Left kidney (tissue), 2 donors: Measurements from ENCODE around the gene TRIM66. TPM values are rescaled to one million over a fixed set of nuclear protein-coding genes. Genes with fewer than 3 reads are reported as not detected.
A peak's percentile ranks its signal among the peaks of the same experiment; 100 is the strongest.

ENCODE experiments used
- DNase-seq: peaks from one replicate; pipeline ENCODE4 v3.0.0-alpha.2; 2013
- polyA plus RNA-seq: library from polyadenylated mRNA; unstranded; fragments of 120-200 nt; gene quantifications from one replicate; pipeline ENCODE4 v1.2.1, GENCODE V29; 2013; ENCODE audit not compliant: insufficient read length

The TRIM66 gene
- polyA plus RNA-seq, 1 donor, result 14.8 TPM

DNA sequence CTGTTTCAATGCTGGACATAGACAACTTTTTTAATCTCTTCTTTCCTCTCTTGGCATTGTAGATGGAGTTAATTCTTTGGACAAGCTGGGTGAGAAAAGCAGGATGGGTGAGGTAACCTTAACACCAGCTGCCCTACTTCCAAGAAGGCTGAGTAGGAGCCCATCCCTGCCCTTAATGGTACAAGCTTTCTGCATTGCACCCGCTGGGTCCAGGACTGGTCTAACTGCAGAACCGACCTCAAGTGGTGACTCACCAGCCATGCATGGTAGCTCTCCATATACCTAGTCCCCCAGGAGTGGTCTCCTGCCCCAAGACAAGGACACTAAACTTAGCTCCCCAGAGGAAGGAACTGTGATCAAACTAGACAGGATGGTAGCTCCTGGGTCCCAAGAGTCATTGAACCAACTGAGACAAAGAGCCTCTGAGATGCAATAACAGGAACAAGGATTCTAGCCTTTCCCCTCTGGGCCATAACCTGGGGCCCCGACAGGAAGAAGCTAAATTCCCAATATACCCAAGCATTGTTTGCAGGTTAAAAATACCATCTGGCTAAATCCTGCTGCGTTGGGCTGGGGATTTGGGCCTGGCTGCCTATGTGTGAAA, 32.3 kb upstream of the TRIM66 start:
- no peak for DNase-seq

DNA sequence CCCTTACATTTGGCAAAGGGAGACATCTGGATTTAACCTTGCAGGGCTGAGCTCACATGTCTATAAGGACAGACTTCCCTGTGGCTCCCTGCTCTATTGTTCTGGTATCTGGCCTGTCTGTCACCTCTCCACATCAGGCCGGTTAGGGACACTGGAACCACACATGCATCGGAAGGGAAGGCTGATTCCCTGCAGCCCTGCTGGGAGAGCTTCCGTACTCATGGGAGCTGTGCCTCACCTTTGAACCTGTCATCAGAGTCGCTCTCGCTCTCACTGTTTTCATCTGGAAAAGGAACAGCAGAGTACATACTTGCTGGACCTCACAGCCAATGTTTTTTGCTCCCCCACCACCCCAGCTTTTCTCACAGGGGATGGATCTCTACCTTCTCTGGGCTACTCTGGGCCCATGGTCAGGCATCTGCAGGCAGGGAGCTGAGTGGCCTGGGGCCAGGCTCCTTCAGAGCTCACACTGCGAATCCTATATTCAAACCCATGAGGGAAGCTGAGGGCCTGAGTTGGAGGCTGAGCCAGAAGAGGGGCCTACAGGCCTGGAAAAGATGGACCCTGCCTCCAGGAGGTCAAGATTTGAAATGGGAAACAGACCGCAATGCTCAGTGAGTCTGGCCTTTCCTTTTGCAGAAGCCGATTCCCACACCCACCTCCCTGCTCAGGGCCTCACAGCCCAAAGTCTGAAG, 31.4 kb upstream of the TRIM66 start:
- no peak for DNase-seq

DNA sequence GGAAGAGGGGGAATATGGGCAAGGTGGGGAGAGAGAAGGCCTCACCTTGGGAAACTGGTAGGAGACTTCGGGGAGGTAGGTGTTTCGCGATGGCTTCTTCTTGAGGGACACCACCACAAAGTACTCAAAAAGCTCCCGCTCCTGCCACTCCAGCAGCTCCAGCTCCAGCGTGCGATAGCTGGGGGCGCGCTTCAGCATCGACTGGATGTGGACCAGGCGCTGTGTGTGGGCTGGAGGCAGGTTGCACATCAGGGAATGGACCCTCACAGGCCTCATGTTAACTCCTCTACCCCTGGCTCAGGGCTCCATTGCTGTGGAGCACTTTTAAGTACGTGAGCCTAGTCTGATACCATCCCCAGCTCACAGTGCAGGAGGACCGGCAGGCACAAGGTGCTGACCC, 30.0 kb upstream of the TRIM66 start:
- no peak for DNase-seq

DNA sequence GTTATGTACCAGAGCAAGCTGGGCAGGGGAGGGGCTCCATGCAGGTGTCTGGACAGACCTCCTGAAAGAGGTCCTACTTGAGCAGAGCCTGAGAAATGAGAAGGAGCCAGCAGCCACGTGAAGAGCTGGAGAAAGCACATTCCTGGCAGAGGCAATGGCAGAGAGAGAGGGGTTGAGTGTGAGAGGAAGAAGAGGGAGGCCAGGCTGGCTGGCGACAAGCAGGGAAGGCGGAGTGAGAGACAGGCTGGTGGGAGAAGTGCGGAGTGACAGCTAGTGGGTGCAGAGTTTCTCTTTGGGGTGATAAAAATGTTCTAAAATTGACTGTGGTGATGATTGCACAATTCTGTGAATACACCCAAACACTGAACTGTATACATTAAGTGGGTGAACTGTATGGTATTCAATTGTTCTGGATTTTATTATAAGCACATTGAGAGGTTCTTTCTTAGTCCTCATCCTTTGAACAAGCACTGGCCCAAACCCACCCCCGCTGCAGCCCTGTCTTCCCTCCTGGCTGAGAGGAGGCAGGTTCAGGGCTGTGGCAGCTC, 29.5 kb upstream of the TRIM66 start:
- DNase-seq, result no peak

DNA sequence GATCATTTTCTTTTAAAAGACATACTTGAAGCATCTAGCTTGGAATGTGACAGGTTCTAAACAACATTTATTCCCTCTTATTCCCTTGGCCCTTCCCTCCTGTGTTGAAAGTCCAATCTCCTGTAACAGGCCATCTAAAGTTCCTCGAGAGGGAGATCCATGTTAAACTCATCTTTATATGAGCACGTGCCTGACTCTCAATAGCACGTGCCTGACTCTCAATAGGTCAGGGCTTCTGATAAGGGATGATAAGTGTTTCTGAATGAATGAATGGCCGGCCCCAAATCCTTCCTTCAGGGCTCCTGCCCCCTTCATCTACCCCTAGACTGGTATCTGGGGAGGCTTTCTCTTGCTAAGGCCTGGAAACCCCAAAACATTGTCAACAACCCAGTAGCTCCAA, 27.3 kb upstream of the TRIM66 start:
- DNase-seq, result no peak

DNA sequence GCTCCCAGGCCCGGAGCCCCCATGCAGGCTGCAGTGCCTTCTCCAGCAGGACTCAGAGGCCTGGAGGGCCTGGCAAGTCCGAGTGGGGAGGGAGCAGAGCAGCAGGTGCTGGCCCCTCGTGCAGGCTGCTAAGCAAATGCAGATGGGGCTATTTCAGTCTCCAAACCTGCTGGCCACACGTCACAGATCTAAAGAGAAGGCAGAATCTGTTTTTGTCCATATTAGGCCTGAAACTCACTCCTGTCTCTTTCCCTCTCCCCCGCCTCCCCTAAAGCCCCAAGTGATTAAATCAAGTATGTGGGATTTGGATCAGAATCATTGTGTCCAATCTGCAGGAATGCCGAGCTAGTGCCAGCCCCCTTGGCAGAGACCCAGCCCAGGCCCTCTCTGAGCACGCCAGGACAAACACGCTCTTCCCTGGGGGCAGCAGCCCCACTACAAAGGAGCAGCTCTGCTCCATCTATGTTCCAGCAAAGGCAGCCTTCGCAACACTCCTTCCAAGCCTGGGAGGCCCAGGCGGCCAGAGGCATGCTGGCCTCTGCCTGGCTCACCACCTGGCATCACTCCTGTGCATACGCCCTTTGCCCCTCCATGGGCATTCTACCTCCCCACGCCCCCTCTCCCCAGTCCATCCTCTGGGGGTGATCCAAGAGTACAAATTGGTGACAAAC, 26.7 kb upstream of the TRIM66 start:
- DNase-seq, result peak; percentile 53

DNA sequence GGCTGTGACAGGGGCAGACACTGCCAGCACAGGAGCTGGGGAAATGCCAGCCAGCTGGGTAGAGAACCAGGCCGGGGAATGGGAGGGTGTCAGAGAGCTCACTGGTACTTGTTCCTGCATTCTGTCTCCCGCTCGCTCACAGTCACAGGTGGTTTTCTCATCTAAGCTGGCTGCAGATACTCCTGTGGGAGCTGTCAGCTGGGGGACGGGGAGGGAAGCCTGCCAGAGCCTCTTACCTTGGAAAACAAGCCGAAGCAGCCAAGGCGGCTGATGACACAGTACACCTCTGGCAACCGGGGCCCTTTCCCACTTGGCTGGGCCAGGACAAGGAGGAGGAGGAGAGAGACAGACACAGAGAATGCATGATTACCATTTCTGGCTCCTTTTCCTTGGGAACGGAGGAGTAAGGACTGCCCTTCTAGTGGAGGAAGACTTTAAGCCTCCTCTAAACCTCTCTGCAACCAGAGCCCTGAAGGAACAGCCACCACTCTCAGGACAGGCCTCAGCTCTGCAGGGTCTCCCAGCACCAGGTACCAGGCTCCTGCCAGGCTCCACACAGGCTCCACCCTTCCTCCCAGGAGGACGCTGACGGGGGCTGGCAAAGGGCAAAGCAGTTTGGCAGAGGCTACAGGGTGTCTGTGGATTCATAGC, 25.2 kb upstream of the TRIM66 start:
- no peak for DNase-seq

DNA sequence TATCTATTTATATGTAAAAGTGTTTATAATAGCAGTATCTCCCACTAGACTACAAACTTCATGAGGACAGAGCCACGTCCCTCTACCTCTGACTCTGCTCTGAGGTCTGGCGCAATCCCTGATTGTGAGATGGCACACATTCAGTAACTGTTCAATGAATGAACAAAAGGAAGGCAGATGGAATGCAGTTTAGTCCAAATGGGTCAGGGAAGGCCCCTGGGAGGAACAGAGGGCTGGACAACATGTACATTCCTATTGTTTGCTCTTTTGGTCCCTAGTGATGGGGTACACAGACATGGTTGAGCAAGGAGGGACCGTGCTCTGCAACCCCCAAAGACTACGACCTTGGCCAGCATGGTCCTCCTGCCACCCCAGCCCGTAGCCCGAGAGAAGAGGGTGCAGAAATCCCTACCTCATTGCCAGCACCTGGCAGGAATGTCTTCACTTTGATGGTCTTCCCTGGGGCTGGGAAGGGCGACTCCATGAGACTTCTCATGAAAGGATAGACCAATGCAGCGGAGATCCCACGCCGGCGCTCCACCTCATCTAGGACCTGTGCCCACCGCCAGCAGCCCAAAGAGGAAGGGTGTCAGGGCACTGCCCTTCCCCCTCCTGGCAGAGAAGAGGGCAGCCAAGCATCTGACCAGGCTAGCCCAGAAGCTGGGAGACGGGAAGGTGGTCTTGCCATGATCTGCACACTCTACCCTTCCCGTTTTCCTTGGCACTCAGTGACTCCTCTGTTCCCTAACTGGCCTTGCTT, 24.4 kb upstream of the TRIM66 start:
- DNase-seq, result no peak

DNA sequence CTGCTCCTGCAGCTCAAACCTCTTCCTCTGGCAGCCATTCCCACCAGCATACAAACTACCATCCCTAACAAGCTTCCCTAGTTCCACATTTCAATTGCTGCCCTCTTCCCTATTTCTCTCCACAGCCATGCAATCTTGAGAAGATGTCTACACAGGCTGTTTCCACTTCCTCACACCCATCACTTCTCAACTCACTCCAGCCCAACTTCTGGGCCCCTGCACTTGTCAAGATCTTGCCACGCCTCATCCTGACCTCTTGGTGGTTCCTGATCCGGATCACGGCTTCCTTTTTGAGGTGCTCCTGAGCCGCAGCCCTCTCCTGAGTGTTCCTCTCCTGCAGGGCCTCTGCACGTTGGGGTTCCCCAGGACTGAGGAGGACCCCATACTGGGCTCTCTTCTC, 22.7 kb upstream of the TRIM66 start:
- no peak for DNase-seq

DNA sequence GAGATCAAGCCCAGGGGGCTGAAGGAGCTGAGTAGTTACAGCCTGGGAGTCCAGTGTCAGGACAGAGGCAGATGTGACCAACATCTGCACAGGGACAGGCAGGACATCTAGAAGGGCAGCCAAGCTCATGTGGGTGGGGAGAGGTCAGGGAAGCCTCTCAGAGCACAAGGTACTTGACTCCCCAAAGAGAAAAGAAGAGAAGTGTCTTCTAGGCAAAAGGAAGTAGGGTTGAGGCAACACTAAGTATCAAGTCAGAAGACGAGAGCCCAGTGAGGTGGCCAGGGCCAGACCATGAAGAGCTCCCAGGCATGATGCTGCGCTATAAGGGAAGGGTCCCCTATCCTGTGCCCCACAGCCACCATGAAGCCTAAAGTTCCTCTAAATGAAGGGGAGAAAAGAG, 21.7 kb upstream of the TRIM66 start:
- DNase-seq, result no peak

DNA sequence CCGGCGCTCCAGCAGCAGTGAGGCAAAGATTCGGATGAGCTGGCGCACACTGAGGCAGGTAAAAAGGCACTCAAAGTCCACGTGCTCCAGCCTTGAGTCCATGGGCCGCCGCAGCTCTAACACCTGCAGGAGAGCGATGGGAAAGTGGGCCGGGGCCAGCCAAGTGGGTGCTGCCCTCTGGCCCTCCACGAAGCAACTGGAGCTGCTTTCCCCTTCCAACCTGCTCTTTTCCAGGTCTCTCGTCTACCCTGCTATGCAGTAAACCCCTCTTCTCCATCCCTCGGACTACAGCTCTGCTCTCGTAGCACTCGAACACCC, 20.1 kb upstream of the TRIM66 start:
- no peak for DNase-seq

DNA sequence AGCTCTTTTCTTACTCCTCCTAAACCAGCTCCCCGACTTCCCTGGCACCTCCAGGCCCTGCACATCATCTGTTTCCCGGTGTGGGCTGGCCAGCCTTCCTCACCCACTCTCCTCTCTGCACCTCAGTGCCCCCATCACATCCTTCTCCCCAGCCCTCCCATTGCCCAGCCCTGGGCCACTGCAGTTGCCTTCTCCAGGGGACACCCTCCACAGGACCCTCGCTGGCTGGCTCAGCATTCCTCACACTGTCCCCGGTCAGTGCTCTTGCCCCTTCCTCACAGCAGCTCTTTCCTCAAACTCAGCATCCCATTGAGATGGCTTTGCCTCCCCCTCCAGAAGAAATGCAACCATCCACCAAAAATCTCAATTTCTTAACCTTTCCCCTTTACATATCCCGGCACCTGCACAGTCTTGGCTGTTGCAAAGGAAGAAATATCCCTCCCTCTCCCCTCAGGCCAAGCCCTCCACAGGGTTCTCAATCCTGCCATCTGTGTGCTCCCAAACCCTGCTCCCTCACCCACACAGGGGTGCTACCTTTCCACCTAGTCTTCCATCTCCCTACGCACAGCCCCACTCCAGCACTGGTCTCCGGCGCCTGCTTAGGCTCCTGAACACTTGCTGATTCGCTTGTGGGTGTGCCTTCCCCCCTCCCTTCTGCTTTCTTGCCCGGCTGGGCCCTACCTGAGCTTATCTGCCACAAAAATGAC, 19.6 kb upstream of the TRIM66 start:
- DNase-seq, result no peak

DNA sequence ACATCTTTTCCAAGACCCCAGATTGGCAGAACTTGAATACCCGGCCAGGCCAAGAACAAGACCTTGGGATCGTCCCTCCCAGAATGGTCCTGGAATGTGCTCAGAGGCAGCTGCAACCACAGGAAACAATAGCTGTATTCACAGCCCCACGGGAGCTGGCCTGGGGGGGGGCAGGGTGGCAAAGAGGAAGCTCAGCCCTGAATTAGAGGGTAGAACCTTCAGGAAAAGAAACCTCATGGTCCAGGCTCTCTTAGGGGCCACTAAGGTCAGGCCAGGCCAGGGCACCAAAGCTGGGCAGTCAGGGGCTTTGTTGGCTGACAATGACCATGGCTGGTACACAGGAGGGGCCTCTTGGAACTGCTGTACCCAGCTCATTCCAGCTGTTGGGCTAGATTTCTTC, 17.4 kb upstream of the TRIM66 start:
- no peak for DNase-seq

DNA sequence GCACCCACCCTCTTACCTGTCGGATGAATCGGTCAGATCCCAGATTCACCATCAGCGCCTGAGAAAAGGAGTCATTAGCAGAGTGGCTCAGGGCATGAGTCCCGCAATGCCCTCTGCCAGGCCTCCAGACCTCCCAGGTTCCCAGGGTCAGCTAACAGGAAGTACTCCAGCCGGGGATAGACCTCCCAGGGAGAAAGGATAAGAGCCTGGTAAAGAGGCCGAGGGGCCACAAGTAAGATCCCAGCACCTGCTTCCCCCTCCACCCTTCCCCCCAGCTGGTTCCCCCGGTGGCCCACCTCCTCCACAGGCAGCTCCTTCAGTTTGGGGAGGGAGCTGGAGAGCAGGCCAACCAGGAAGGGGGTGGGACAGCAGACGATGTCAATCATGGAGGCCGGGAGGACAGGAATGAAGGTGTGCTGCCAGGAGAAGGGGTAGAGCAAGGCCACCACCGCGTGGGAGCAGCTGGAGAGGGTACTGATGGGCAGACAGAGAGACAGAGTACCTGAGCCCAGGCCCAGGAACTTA, 16.5 kb upstream of the TRIM66 start:
- DNase-seq, result no peak

DNA sequence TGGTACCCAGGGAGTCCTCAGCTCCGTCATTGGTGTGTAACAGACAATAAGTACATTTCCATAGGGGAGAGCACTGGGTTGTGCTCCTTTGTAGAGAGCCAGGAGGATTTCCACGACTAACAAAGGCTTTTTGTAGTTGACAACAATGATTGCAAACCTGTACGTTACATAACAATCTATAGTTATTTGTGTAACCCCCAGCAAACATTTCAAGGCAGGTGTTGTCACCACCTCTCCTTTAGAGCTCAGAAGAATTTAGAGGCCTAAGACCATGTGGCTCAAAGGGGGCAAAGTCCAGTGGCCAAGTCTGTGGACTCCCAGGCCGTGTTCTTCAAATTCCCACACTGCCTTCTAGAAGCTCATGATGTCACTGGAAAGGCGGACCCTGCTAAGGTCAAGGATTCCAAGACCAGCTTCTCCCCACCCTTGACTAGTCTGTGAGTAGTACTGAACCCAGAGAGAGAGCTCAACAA, 15.9 kb upstream of the TRIM66 start:
- no peak for DNase-seq

DNA sequence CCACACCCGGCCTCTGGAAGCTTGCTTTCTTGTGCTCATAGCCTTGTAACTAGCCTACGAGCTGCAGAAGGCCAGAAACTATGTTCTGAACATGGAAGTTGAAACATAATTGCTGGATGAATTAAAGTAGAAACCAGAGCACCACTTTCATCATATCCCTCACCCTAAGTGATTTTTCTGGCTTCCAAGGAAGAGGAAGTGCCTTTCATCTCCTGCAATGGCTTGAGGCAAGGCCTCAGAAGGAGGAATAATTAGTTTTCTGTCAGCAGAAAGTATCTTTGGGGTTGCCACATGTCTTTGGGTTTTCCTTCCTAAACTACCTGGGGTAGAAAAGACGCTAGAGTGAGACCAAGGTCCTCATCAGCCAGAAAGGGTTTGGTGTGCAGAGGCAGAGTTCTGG, 14.6 kb upstream of the TRIM66 start:
- no peak for DNase-seq

DNA sequence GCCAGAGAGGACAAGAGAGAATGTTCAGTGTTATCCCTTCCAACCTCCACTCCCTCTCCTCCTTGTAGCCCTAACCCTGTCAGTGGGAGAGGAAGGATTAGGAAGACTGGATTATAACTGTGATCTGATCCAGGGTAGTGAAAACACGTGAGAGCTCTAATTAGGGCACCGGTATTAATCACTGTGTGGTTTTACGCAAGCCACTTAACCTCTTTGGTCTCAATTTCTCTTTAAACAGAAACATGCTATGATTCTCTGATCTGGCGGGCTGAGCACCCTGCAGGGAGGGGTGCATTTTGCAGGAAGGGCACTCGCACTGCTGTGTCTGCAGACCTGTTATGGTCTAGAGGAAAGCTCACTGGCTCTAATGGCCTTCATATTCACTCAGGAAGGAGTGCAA, 11.7 kb upstream of the TRIM66 start:
- DNase-seq, result no peak

DNA sequence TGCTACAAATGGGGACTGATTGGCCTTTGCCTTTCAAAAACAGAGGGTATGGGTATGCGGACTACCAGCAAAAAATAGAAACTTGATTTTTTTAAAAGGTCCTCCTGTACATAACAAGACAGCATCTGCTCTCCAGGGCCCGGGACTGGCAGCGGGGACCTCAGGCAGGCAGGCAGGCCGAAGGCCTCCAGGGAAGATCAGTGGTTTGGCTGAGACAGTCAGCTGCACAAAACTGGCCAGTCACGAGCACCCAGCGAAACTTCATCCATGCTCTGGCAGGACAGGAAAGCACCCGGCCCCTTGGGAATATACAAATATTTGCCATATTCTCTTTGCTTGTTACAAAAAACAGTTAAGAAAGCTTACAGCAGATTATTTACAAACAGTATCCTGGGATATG, 11.1 kb upstream of the TRIM66 start:
- no peak for DNase-seq

DNA sequence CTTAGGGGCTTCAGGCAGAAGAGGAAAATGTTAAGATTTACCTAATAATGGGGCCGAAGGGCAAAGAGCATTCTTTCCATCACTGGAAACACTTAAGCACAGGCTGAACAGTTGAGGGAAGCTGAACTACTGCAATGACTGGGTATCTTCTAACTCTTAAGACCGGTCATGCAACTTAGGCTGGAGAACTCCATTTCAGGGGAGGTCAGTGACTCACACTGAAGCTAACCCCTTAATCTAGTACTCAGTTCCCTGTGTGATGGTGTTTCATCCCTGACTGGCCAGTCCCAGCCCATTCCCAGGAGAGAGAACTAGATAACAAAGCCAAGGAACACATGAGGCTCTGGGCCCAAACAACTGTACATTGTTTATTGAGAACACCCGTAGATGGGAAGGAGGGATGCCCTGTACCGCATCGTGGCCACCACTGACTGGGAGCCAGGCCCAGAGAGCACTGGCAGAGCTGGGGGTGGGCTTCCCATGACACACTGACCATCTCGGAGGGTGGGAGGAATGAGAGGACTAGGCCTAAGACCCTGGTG, 10.6 kb upstream of the TRIM66 start:
- no peak for DNase-seq

DNA sequence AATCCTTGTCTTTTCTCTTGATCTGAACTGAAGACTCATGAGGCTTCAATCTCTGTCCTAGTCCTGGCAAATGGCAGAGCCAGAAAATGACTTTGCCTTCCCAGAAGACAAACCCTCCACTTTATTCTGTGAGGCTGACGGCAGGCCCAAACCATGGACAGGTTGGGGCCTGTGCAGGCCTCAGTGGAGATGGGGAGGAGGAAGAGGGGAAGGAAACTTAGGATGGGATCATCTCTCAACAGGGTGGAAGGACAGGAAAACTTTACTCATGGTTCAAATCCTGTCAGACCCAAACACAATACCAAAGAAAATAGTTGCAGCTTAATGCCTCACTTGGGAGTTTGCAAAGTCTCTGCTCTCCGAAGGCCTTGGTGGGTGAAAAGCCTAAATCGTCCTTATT, 10.0 kb upstream of the TRIM66 start:
- no peak for DNase-seq

DNA sequence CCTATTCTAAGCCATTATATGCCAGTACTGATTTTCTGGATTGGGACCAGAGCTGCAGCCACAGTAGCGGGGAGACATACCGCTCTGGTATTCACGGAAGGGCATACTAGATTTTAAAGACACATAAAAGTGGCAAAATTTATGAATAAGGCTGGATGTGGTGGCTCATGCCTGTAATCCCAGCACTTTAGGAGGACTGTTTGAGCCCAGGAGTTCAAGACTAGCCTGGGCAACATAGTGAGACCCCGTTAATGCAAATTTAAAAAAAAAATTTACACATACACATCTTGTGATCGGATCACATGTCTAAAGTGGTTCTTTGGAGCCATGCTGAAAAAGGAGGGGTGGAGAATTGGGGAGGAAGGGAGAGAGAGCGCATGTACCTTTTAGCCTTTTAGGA, 9.1 kb upstream of the TRIM66 start:
- DNase-seq, result no peak
